Kidney (tissue), 11 donors: ENCODE results near the gene CTAGE8. TPM values are rescaled to one million over a fixed set of nuclear protein-coding genes. Genes with fewer than 3 reads are reported as not detected.
A peak's percentile ranks its signal among the peaks of the same experiment; 100 is the strongest.
"Not testable (repeated sequence)": the region's sequence is repeated elsewhere in the genome, so short reads cannot be mapped to it uniquely, and the experiment has no call there.

Experiments
- DNase-seq, 5 donors: peaks; one replicate each; pipeline ENCODE4 v3.0.0-alpha.2; 2013 to 2020
- FAIRE-seq: peaks from 2 replicates; lab custom pipeline; 2012; peaks lifted over from hg19 to GRCh38; lab: Jason Lieb, UNC
- H3K27ac ChIP-seq, 2 donors: one replicate each; pipeline ENCODE4 v1.7.0; 2013; ENCODE audit warnings: low read depth in 2 of 2, low read length in 2 of 2, inconsistent platforms in 1 of 2
- H3K27me3 ChIP-seq: one replicate; pipeline ENCODE4 v1.7.1; 2013; ENCODE audit warnings: low read length, inconsistent platforms; ENCODE audit not compliant: control insufficient read depth, insufficient read depth
- H3K36me3 ChIP-seq, 3 donors: one replicate each; pipeline versions ENCODE4 v1.7.0 to v1.7.1; 2013; ENCODE audit warnings: low read length in 3 of 3, control low read depth in 1 of 3, inconsistent platforms in 1 of 3; ENCODE audit not compliant: insufficient read depth in 3 of 3, control insufficient read depth in 2 of 3
- H3K4me1 ChIP-seq, 3 donors: one replicate each; pipeline versions ENCODE4 v1.7.0 to v1.7.1; 2013; ENCODE audit warnings: low read length in 3 of 3, inconsistent platforms in 1 of 3, low read depth in 1 of 3; ENCODE audit not compliant: control insufficient read depth in 2 of 3, insufficient read depth in 2 of 3
- H3K4me3 ChIP-seq, 3 donors: one replicate each; pipeline versions ENCODE4 v1.7.0 to v1.8.1; 2013; ENCODE audit warnings: low read length in 3 of 3, control low read depth in 1 of 3, inconsistent platforms in 1 of 3
- H3K9ac ChIP-seq, 3 donors: one replicate each; pipeline versions ENCODE4 v1.7.0 to v1.7.1; 2013; ENCODE audit warnings: low read length in 3 of 3, control low read depth in 1 of 3, inconsistent platforms in 1 of 3
- H3K9me3 ChIP-seq, 3 donors: one replicate each; pipeline versions ENCODE4 v1.7.0 to v1.7.1; 2013; ENCODE audit warnings: low read length in 3 of 3, control low read depth in 1 of 3, inconsistent platforms in 1 of 3; ENCODE audit not compliant: control insufficient read depth in 2 of 3, insufficient read depth in 1 of 3
- intact Hi-C: fragments of 100-400 bp; cut with DNase I; formaldehyde crosslinking; loops from one replicate; pipeline ENCODE4 v1.11.1; 2022
- polyA plus RNA-seq: library from polyadenylated mRNA; stranded (reverse); fragments of 350-450 nt; fragmentation: Illumina TruSeq; extraction: RNeasy Lipid Tissue Mini Kit (QIAGEN cat#74804); gene quantifications from one replicate; pipeline ENCODE4 v1.2.3, GENCODE V29; 2014; ENCODE audit warnings: low read depth, low replicate concordance; ENCODE audit not compliant: insufficient read depth
- total RNA-seq: library from RNA; stranded (reverse); fragmentation: NEBNext Ultra II Directional; extraction: Animal tissue kit (Norgen Biotek cat#: 25700); gene quantifications from one replicate; pipeline ENCODE4 v1.2.1, GENCODE V29; 2021
- donor health status: control.
- donor health status: control.
- donor health status: DM: yes; HTN: yes; CAD: no.
- donor health status: Normal renal cell carcinoma (clear cell type).

Gene CTAGE8
- total and polyA plus RNA-seq, 2 donors from 2014 or later, result 4.3 to 5.4 TPM

- intact Hi-C loops, H3K4me3 ChIP-seq, H3K27me3 ChIP-seq, H3K9ac ChIP-seq, H3K36me3 ChIP-seq, H3K4me1 ChIP-seq, DNase-seq, H3K9me3 ChIP-seq, FAIRE-seq, H3K27ac ChIP-seq: not testable (repeated sequence)
Measured at GRCh38 chr7:144281981-144282380, 12.9 kb upstream of the CTAGE8 start.

- H3K4me3 ChIP-seq, H3K9me3 ChIP-seq, FAIRE-seq, H3K36me3 ChIP-seq, H3K4me1 ChIP-seq, H3K9ac ChIP-seq, DNase-seq, H3K27ac ChIP-seq, intact Hi-C loops, H3K27me3 ChIP-seq: not testable (repeated sequence)
Measured at GRCh38 chr7:144280010-144280409, 10.9 kb upstream of the CTAGE8 start.

- H3K9me3 ChIP-seq, FAIRE-seq, H3K4me3 ChIP-seq, H3K27me3 ChIP-seq, H3K27ac ChIP-seq, intact Hi-C loops, H3K4me1 ChIP-seq, DNase-seq, H3K9ac ChIP-seq, H3K36me3 ChIP-seq: not testable (repeated sequence)
Measured at GRCh38 chr7:144275281-144275680, 6.2 kb upstream of the CTAGE8 start.

- H3K4me1 ChIP-seq, H3K9ac ChIP-seq, H3K9me3 ChIP-seq, H3K27me3 ChIP-seq, H3K27ac ChIP-seq, FAIRE-seq, intact Hi-C loops, H3K4me3 ChIP-seq, H3K36me3 ChIP-seq: not testable (repeated sequence)
- peak in 1 of 5 donors; percentile 0 for DNase-seq
Measured at GRCh38 chr7:144264692-144265091, 4.4 kb downstream of the CTAGE8 start, which contains the start of gene OR2A7. TSS of gene OR2A7 (minus strand) at chr7:144264792. CDS start at chr7:144259628, 5,164 bp downstream.

- intact Hi-C loops, H3K4me1 ChIP-seq, H3K27me3 ChIP-seq, H3K27ac ChIP-seq, H3K36me3 ChIP-seq, H3K9ac ChIP-seq, FAIRE-seq, H3K9me3 ChIP-seq, DNase-seq, H3K4me3 ChIP-seq: not testable (repeated sequence)
Measured at GRCh38 chr7:144262128-144262527, 7.0 kb downstream of the CTAGE8 start.

- H3K4me3 ChIP-seq, FAIRE-seq, intact Hi-C loops, H3K9me3 ChIP-seq, H3K4me1 ChIP-seq, H3K36me3 ChIP-seq, H3K27ac ChIP-seq, DNase-seq, H3K27me3 ChIP-seq, H3K9ac ChIP-seq: not testable (repeated sequence)
Measured at GRCh38 chr7:144259067-144259466, 10.0 kb downstream of the CTAGE8 start.
